Cardiac muscle cell (in vitro differentiated cells and primary cell): ENCODE results near the gene FRAS1. TPM values are rescaled to one million over a fixed set of nuclear protein-coding genes. Genes with fewer than 3 reads are reported as not detected.

Experiments
- DNase-seq, 2 donors: peaks; one replicate each; pipeline versions ENCODE4 v3.0.0 to v3.0.0-alpha.2; 2010 to 2017; ENCODE audit warnings: low read depth in 1 of 2, low spot score in 1 of 2
- H3K27ac ChIP-seq: fragments of 200-600 bp; sonication (generic); 2 replicates; pipeline ENCODE4 v1.5.1; 2016
- H3K27me3 ChIP-seq: fragments of 200-600 bp; sonication (generic); 2 replicates; pipeline ENCODE4 v1.6.0; 2016; ENCODE audit warnings: control low read depth
- H3K36me3 ChIP-seq: fragments of 200-600 bp; sonication (generic); 2 replicates; pipeline ENCODE4 v1.5.1; 2016; ENCODE audit warnings: control low read depth
- H3K4me1 ChIP-seq: fragments of 200-600 bp; sonication (generic); 2 replicates; pipeline ENCODE4 v1.8.1; 2017; ENCODE audit warnings: low read depth, mild to moderate bottlenecking, mixed run types
- H3K4me3 ChIP-seq: fragments of 200-600 bp; sonication (generic); 2 replicates; pipeline ENCODE4 v1.5.1; 2016; ENCODE audit warnings: mild to moderate bottlenecking
- H3K9me3 ChIP-seq: fragments of 200-600 bp; sonication (generic); 2 replicates; pipeline ENCODE4 v1.5.1; 2017; ENCODE audit warnings: low read depth, mild to moderate bottlenecking, control low read depth
- polyA plus RNA-seq: library from polyadenylated mRNA; unstranded; fragments of >200 nt; fragmentation: Nextera tagmentation; extraction: Ambion mirVana; gene quantifications from 2 replicates; pipeline ENCODE4 v1.2.1, GENCODE V29; 2016
- total RNA-seq: library from RNA; depleted of rRNA; stranded (reverse); fragments of >200 nt; gene quantifications from 2 replicates; pipeline ENCODE4 v1.2.3, GENCODE V29; 2016
- TF ChIP-seq, protein P1 (sequence below): IDR thresholded peaks from 2 replicates; pipeline ENCODE4 v1.5.1; 2012; ENCODE audit warnings: low read depth, mild to moderate bottlenecking, low read length

FRAS1 gene
- total and polyA plus RNA-seq, 2 experiments from 2014 or later = 4.4 to 20.4 TPM

DNA sequence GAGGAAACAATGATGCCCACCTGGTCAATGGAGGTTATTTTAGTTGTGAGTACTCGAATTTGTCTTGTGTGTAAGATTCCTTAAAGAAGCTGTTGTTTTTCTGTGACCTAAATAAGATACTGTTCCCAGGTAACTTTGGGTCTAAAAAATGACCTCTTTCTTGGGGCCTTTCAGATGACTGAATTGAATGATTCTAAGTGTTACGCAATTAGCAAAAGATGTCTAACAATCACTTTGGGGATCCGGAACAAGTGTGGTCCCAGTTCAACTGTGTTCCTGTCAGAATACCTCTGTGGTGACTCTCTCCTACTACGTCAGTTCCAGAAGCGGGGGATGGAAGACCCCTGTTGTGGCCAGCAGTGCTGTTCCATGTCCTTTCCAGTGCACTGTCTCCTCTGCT is 99.4 kb downstream of the FRAS1 start:
- no peak overlapping the region for H3K4me3 ChIP-seq
- no peak for DNase-seq
- H3K4me1 ChIP-seq = peaks cover 7% of the 10 kb centered on the region
- H3K27me3 ChIP-seq = no peaks in the 10 kb centered on the region
- no peaks in the 10 kb centered on the region for H3K36me3 ChIP-seq
- no peak overlapping the region for H3K27ac ChIP-seq
- TF ChIP-seq, protein P1, sequence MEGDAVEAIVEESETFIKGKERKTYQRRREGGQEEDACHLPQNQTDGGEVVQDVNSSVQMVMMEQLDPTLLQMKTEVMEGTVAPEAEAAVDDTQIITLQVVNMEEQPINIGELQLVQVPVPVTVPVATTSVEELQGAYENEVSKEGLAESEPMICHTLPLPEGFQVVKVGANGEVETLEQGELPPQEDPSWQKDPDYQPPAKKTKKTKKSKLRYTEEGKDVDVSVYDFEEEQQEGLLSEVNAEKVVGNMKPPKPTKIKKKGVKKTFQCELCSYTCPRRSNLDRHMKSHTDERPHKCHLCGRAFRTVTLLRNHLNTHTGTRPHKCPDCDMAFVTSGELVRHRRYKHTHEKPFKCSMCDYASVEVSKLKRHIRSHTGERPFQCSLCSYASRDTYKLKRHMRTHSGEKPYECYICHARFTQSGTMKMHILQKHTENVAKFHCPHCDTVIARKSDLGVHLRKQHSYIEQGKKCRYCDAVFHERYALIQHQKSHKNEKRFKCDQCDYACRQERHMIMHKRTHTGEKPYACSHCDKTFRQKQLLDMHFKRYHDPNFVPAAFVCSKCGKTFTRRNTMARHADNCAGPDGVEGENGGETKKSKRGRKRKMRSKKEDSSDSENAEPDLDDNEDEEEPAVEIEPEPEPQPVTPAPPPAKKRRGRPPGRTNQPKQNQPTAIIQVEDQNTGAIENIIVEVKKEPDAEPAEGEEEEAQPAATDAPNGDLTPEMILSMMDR = no peak
- no peaks in the 10 kb centered on the region for H3K9me3 ChIP-seq

DNA sequence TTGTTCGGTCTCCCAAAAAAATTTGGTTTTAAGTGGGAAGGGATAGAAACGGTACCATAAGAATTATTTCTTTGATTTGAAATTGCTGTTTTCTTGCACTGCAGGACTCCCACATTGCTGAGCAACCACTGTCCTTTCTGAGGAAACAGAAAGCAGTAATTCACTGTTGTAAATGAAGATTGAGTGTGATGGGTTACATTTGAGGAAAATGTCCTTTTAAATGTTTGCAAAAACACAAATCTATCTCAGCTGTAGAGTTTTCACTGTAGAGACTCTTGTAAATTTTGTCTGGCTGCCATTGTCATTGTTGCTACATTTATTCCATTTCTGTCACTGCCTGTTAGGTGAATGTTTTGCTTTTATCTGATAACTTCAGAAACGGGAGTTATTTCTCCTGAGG is 105.2 kb downstream of the FRAS1 start:
- no peak for DNase-seq
- TF ChIP-seq, protein P1 = no peak
- H3K27me3 ChIP-seq = no peaks in the 10 kb centered on the region
- H3K4me3 ChIP-seq = no peak overlapping the region
- H3K4me1 ChIP-seq = peaks cover 7% of the 10 kb centered on the region
- H3K27ac ChIP-seq = no peak overlapping the region
- no peaks in the 10 kb centered on the region for H3K9me3 ChIP-seq
- no peaks in the 10 kb centered on the region for H3K36me3 ChIP-seq

DNA sequence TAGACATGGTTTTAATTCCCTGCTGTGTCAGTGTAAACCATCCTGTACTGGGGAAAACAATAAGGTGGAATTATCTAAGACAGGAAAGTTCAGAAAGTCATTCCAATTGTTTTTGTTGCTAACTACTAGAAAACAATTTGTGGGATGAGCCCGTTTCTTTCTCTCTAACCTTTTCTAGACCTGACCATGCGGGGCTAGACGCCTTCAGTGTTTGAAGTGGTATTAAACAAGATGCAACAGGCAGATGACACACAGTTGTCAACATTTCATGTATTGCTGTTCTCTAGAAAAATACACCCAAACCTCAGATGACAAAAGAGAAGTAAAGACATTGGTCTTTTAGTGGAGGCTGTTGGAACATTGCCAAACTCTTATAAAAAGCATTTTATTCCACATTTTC is 105.7 kb downstream of the FRAS1 start:
- no peaks in the 10 kb centered on the region for H3K9me3 ChIP-seq
- TF ChIP-seq, protein P1 = no peak
- no peaks in the 10 kb centered on the region for H3K36me3 ChIP-seq
- H3K27me3 ChIP-seq = no peaks in the 10 kb centered on the region
- H3K4me1 ChIP-seq = peaks cover 7% of the 10 kb centered on the region
- DNase-seq = no peak
- no peak overlapping the region for H3K4me3 ChIP-seq
- H3K27ac ChIP-seq = no peak overlapping the region

DNA sequence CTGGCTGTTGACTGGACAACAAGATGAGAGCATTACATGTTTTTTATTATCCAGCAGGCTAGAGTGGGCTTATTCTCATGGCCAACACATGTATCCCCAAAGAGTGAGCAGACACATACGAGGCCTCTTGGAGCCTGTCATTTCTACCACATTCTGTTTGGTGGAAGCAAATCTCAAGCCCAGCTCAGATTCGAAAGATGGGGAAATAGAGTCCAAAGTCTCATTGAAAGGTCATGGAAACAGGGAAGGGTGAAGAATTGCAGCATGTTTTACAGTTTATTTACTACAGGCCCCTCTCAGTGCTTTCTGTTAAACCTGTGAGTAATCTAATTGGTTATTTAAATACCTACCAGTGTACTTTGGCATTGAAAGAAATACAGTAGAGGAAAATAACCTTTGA is 108.6 kb downstream of the FRAS1 start:
- no peak overlapping the region for H3K27ac ChIP-seq
- no peaks in the 10 kb centered on the region for H3K27me3 ChIP-seq
- no peaks in the 10 kb centered on the region for H3K36me3 ChIP-seq
- H3K4me3 ChIP-seq = no peak overlapping the region
- DNase-seq = no peak
- H3K4me1 ChIP-seq = peaks cover 7% of the 10 kb centered on the region
- TF ChIP-seq, protein P1 = no peak
- H3K9me3 ChIP-seq = no peaks in the 10 kb centered on the region

DNA sequence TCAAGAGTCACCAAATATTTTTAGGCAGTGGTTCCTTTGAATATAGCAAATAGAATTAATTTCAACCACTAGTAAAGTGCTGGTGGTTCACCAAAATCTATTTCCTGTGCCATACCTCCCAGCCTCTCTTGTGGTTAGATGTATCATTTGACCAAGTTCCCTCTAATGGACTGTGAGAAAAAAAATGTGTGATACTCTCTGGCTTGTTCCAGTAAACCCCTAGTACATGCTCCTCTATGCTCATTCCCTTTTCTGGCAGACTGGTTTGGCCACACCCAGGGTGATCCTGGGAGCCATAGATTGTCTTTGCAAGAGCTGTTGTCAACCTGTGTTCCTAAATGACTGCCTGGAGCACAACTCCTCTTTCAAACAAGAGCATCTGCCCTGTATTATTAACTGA is 109.5 kb downstream of the FRAS1 start:
- TF ChIP-seq, protein P1 = no peak
- H3K4me3 ChIP-seq = no peak overlapping the region
- H3K4me1 ChIP-seq = peaks cover 7% of the 10 kb centered on the region
- no peaks in the 10 kb centered on the region for H3K9me3 ChIP-seq
- H3K36me3 ChIP-seq = no peaks in the 10 kb centered on the region
- no peak for DNase-seq
- no peaks in the 10 kb centered on the region for H3K27me3 ChIP-seq
- no peak overlapping the region for H3K27ac ChIP-seq

DNA sequence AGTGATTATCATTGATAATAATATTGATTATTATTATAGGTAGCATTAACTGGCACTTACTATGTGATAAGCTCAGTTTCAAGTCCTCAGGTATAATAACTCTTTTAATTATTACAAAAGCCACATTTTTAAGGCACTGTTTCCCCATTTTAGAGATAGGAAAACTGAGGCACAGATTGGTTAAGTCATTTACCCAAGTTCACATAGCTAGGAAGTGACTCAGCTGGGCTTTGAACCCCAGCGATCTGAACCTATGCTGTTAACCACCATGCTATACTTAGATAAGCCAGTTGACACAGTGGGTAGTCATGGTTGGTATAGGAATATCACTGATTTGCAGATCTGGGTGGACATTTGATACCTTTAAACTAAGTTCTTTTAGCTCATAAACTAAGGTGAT is 110.4 kb downstream of the FRAS1 start:
- TF ChIP-seq, protein P1 = no peak
- Histone ChIP-seq H3K4me1 (peaks cover 4% of the 10 kb centered on the region), H3K36me3 (no peaks in the 10 kb centered on the region), H3K4me3 (no peak overlapping the region), H3K27ac (no peak overlapping the region), H3K27me3 (no peaks in the 10 kb centered on the region), H3K9me3 (no peaks in the 10 kb centered on the region)
- DNase-seq = no peak
